ENCODE measurements around the gene SELENOH. TPM values are rescaled to one million over a fixed set of nuclear protein-coding genes. Genes with fewer than 3 reads are reported as not detected.

The SELENOH gene
- polyA plus RNA-seq, 1 experiment: 104 TPM

DNA sequence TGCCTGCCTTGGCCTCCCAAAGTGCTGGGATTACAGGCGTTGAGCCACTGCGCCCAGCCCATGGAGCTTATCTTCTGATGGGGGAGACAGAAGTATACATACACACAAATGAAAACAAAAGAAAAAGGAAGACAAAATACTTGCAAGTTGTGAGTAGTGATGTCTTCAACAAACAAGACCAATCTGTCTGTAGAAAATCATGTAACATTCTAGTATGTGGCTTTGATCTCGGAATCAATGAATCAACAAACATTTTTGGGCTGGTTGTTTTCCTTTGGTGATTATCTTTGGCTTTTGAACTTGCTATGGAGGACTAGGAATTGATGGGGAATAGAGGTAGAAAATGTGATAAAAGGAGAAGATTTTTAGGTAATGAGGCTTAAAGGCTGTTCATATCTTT is 16.9 kb downstream of the SELENOH start:
- Histone ChIP-seq H3K27me3 (ENCODE audit: control insufficient read depth, insufficient read depth, low read length) (no peaks in the 10 kb centered on the region), H3K9me3 (ENCODE audit: control insufficient read depth, insufficient read depth, low read length) (peaks cover under 1% of the 10 kb centered on the region; the same call in 1 of the 2 replicates), H3K27ac (ENCODE audit: low read depth, low read length) (no peak overlapping the region), H3K4me3 (ENCODE audit: low read depth, low read length) (no peak overlapping the region)
- no peak for TF ChIP-seq CTCF (IDR thresholded peaks at IDR 0.05; ENCODE audit: low read depth, low read length)
- POLR2A ChIA-PET: interaction anchor here (1.1 kb wide), 1 partner anchor 42 kb away, joined by 3 read pairs; no protein-coding TSS in a partner anchor
- CTCF ChIA-PET: interaction anchor here (0.6 to 3.8 kb wide), 3 partner anchors 24 to 528 kb away, joined by 3 to 45 read pairs (median 7); no protein-coding TSS in a partner anchor
- DNase-seq (ENCODE audit: low read depth, low spot score): no peak

GRCh38 chr11:57761301-57762234 is 20.3 kb downstream of the SELENOH start, which contains the start of gene CTNND1:
CTNND1 (plus strand) TSS chr11:57761802; CDS start chr11:57791479, 29,677 bp downstream.
- Histone ChIP-seq H3K27me3 (ENCODE audit: control insufficient read depth, insufficient read depth, low read length) (no peaks in the 10 kb centered on the region), H3K27ac (ENCODE audit: low read depth, low read length) (peak within 1 kb of the TSS; percentile 98), H3K9me3 (ENCODE audit: control insufficient read depth, insufficient read depth, low read length) (no peaks in the 10 kb centered on the region), H3K4me3 (ENCODE audit: low read depth, low read length) (peak within 1 kb of the TSS; percentile 89)
- CTCF ChIA-PET: interaction anchor here (0.5 to 9.9 kb wide), 16 partner anchors 9 to 763 kb away, joined by 3 to 157 read pairs (median 4); partner anchors contain the start of genes BTBD18 and SELENOH
- no peak for TF ChIP-seq CTCF (IDR thresholded peaks at IDR 0.05; ENCODE audit: low read depth, low read length)
- POLR2A ChIA-PET: interaction anchor here (0.6 to 2.7 kb wide), 9 partner anchors 10 to 298 kb away, joined by 3 to 15 read pairs (median 5); partner anchors contain the start of genes BTBD18 and SELENOH
- DNase-seq (ENCODE audit: low read depth, low spot score): peak; percentile 96

GRCh38 chr11:57762235-57762861 is 21.1 kb downstream of the SELENOH start:
- Histone ChIP-seq H3K27me3 (ENCODE audit: control insufficient read depth, insufficient read depth, low read length) (no peaks in the 10 kb centered on the region), H3K27ac (ENCODE audit: low read depth, low read length) (no peak overlapping the region), H3K4me3 (ENCODE audit: low read depth, low read length) (peak overlapping the region; percentile 89), H3K9me3 (ENCODE audit: control insufficient read depth, insufficient read depth, low read length) (no peaks in the 10 kb centered on the region)
- POLR2A ChIA-PET: interaction anchor here (0.6 to 2.7 kb wide), 4 partner anchors 11 to 21 kb away, joined by 5 to 15 read pairs (median 8); partner anchors contain the start of gene SELENOH
- TF ChIP-seq CTCF (IDR thresholded peaks at IDR 0.05; ENCODE audit: low read depth, low read length): no peak
- DNase-seq (ENCODE audit: low read depth, low spot score): no peak
- CTCF ChIA-PET: interaction anchor here (0.6 to 9.9 kb wide), 7 partner anchors 8 to 762 kb away, joined by 3 to 157 read pairs (median 10); partner anchors contain the start of gene BTBD18

DNA sequence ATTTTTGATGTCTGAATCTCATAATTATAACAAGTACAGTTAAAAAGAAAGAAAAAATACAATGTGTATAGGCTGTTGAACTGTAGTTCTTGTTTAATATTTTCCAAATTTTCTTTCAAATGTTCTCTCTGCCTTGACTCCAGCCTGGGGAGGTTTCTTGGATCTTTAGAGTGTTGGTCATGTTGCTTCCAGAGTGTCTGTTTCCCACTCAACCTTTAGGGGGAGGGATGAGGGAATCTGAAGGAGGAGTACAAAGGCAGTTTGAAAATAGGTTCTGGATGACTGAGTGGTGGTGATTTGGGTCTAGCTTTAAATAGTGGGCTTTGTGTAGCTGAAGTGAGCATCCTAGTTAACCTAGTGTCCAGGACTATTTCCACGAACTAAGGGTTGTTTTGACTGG is 22.3 kb downstream of the SELENOH start:
- TF ChIP-seq CTCF (IDR thresholded peaks at IDR 0.05; ENCODE audit: low read depth, low read length): peak; percentile 59
- POLR2A ChIA-PET: interaction anchor here (1.2 to 2.6 kb wide), 3 partner anchors 12 to 22 kb away, joined by 5 to 12 read pairs (median 6); partner anchors contain the start of gene SELENOH
- Histone ChIP-seq H3K27ac (ENCODE audit: low read depth, low read length) (no peak overlapping the region), H3K9me3 (ENCODE audit: control insufficient read depth, insufficient read depth, low read length) (no peaks in the 10 kb centered on the region), H3K4me3 (ENCODE audit: low read depth, low read length) (peak overlapping the region; percentile 89), H3K27me3 (ENCODE audit: control insufficient read depth, insufficient read depth, low read length) (no peaks in the 10 kb centered on the region)
- no peak for DNase-seq (ENCODE audit: low read depth, low spot score)
- CTCF ChIA-PET: interaction anchor here (0.8 to 9.9 kb wide), 7 partner anchors 8 to 39 kb away, joined by 5 to 157 read pairs (median 7); partner anchors contain the start of gene BTBD18
